B cell (primary cell): Measurements from ENCODE around the gene DYRK3. TPM values are rescaled to one million over a fixed set of nuclear protein-coding genes. Genes with fewer than 3 reads are reported as not detected.

Experiments
- ATAC-seq: fragments of 200-7000 bp; cut with Tn5 transposase; one replicate; pipeline ENCODE4 v1.10.0; 2021; ENCODE audit warnings: low read depth, mild to moderate bottlenecking, moderate number of reproducible peaks, moderate library complexity
- CTCF ChIA-PET: fragments of 350-600 bp; sonication (Branson Sonifier 250); formaldehyde crosslinking; loops from one replicate; lab custom pipeline; 2021; ENCODE audit warnings: antibody characterized with exemption, inconsistent platforms; lab: Charles Lee
- POLR2A ChIA-PET: fragments of 350-600 bp; sonication (Branson Sonifier 250); formaldehyde crosslinking; loops from one replicate; lab custom pipeline; 2021; ENCODE audit warnings: antibody characterized with exemption; lab: Charles Lee
- DNase-seq: peaks from one replicate; pipeline ENCODE4 v3.0.0; 2013
- H2AFZ ChIP-seq: 2 replicates; pipeline ENCODE4 v1.6.1; 2012; ENCODE audit warnings: mild to moderate bottlenecking, low read depth, low read length; ENCODE audit not compliant: insufficient read depth, poor library complexity, severe bottlenecking
- H3K27ac ChIP-seq, 2 donors: 1 replicate in 1 of 2; 2 replicates in 1 of 2; pipeline ENCODE4 v1.5.1; 2012 to 2013; ENCODE audit warnings: low read length in 2 of 2, mild to moderate bottlenecking in 2 of 2, moderate library complexity in 1 of 2
- H3K27me3 ChIP-seq, 4 experiments: fragments of 200-600 bp in 1 of 4; sonication (generic) in 1 of 4; replicated peaks in 1 of 4; 1 replicate in 2 of 4; 2 replicates in 2 of 4; pipeline versions ENCODE4 v1.6.1 to v1.7.0; 2013 to 2016; ENCODE audit warnings: low read length in 3 of 4, mild to moderate bottlenecking in 2 of 4, mixed read lengths in 1 of 4, moderate library complexity in 1 of 4; ENCODE audit not compliant: insufficient read depth in 4 of 4, control insufficient read depth in 3 of 4; ENCODE audit errors: control extremely low read depth in 1 of 4
- H3K36me3 ChIP-seq, 2 experiments: replicated peaks in 1 of 2; 1 replicate in 1 of 2; 2 replicates in 1 of 2; pipeline versions ENCODE4 v1.6.1 to v1.7.1; 2013; ENCODE audit warnings: low read length in 1 of 2; ENCODE audit not compliant: insufficient read depth in 2 of 2, control insufficient read depth in 1 of 2; ENCODE audit errors: control extremely low read depth in 1 of 2, extremely low read depth in 1 of 2
- H3K4me1 ChIP-seq, 2 donors: fragments of 200-600 bp in 1 of 2; sonication (generic) in 1 of 2; 1 replicate in 1 of 2; 2 replicates in 1 of 2; pipeline versions ENCODE4 v1.5.1 to v1.6.1; 2013 to 2017; ENCODE audit warnings: low read length in 2 of 2; ENCODE audit not compliant: control insufficient read depth in 2 of 2, insufficient read depth in 2 of 2
- H3K4me2 ChIP-seq: replicated peaks from 2 replicates; pipeline ENCODE3; 2012; ENCODE audit warnings: mild to moderate bottlenecking, low read depth, low read length; ENCODE audit not compliant: poor library complexity, severe bottlenecking
- H3K4me3 ChIP-seq, 5 experiments: fragments of 200-600 bp in 1 of 5; sonication (generic) in 1 of 5; 1 replicate in 3 of 5; 2 replicates in 2 of 5; pipeline versions ENCODE4 v1.5.1 to v1.7.0; 2011 to 2016; ENCODE audit warnings: low read length in 4 of 5, mild to moderate bottlenecking in 4 of 5, low read depth in 2 of 5, control low read depth in 1 of 5, moderate library complexity in 1 of 5; ENCODE audit not compliant: insufficient read depth in 1 of 5; ENCODE audit errors: control extremely low read depth in 1 of 5, extremely low read depth in 1 of 5
- H3K79me2 ChIP-seq: fragments of 200-600 bp; sonication (generic); one replicate; pipeline ENCODE4 v1.6.0; 2016; ENCODE audit warnings: low read length; ENCODE audit not compliant: control insufficient read depth, insufficient read depth
- H3K9ac ChIP-seq: fragments of 200-600 bp; sonication (generic); 2 replicates; pipeline ENCODE4 v1.6.1; 2017; ENCODE audit warnings: mild to moderate bottlenecking, low read length, moderate library complexity
- H3K9me3 ChIP-seq, 3 donors: one replicate each; pipeline versions ENCODE4 v1.6.1 to v1.7.1; 2013; ENCODE audit warnings: low read length in 2 of 3; ENCODE audit not compliant: control insufficient read depth in 2 of 3, insufficient read depth in 1 of 3; ENCODE audit errors: control extremely low read depth in 1 of 3
- H4K20me1 ChIP-seq: 2 replicates; pipeline ENCODE4 v1.6.0; 2012; ENCODE audit warnings: mild to moderate bottlenecking, low read length; ENCODE audit not compliant: insufficient read depth, control insufficient read depth, poor library complexity, severe bottlenecking
- H3K27ac Mint-ChIP-seq: one replicate; pipeline ENCODE4 v1.8.0; 2021; ENCODE audit warnings: mixed read lengths
- H3K27me3 Mint-ChIP-seq: one replicate; pipeline ENCODE4 v1.8.0; 2021; ENCODE audit warnings: mixed read lengths
- H3K4me1 Mint-ChIP-seq: one replicate; pipeline ENCODE4 v1.8.0; 2021; ENCODE audit warnings: mixed read lengths
- H3K4me3 Mint-ChIP-seq: one replicate; pipeline ENCODE4 v1.8.0; 2021; ENCODE audit warnings: mixed read lengths
- H3K9me3 Mint-ChIP-seq: one replicate; pipeline ENCODE4 v1.8.0; 2022; ENCODE audit warnings: mixed read lengths; ENCODE audit not compliant: insufficient read depth
- CTCF ChIP-seq: fragments of 200-600 bp; IDR thresholded peaks from one replicate; pipeline ENCODE4 v1.8.0; 2022; ENCODE audit warnings: antibody characterized with exemption, mild to moderate bottlenecking
- EZH2 ChIP-seq: IDR thresholded peaks from 2 replicates; pipeline ENCODE4 v1.6.1; 2012; ENCODE audit warnings: borderline replicate concordance, low read depth, mild to moderate bottlenecking, moderate library complexity, low read length; ENCODE audit not compliant: insufficient read depth, poor library complexity, severe bottlenecking
- WGBS: methylation state at CpG from one replicate; pipeline ENCODE4 v1.1.5; 2013; ENCODE audit warnings: missing lambda C conversion rate; ENCODE audit not compliant: insufficient coverage; 5-methylcytosine and 5-hydroxymethylcytosine counted together
- intact Hi-C: fragments of 100-400 bp; cut with micrococcal nuclease; formaldehyde crosslinking; loops from one replicate; pipeline ENCODE4 v1.10.0; 2022
- polyA plus RNA-seq: library from polyadenylated mRNA; depleted of rRNA; stranded (reverse); fragments of >200 nt; gene quantifications from 2 replicates; pipeline ENCODE4 v1.2.3, GENCODE V29; 2012
- total RNA-seq, 2 donors: library from RNA; stranded (reverse); fragments of 120-200 nt in 1 of 2; gene quantifications; 1 replicate in 1 of 2; 2 replicates in 1 of 2; pipeline versions ENCODE4 v1.2.3 to v1.2.4, GENCODE V29; 2013 to 2022

DYRK3 gene
- total and polyA plus RNA-seq, 2 donors (not counting 1 experiment from before 2014, with no cell fraction given): 0.30 TPM; not detected in 1

GRCh38 chr1:206661161-206661820 is 26.0 kb downstream of the DYRK3 start:
- Histone ChIP-seq H3K4me1 (peaks cover 27 to 31% of the 10 kb centered on the region in 2 donors), H3K79me2 (no peaks in the 10 kb centered on the region), H3K9ac (no peak overlapping the region), H2AFZ (no peak overlapping the region), H3K4me3 (no peak overlapping the region), H3K27me3 (peaks cover 0 to 51% (median 18%) of the 10 kb centered on the region in 4 experiments), H3K36me3 (no peaks in the 10 kb centered on the region), H3K4me2 (no peak overlapping the region), H4K20me1 (no peaks in the 10 kb centered on the region), H3K27ac (no peak overlapping the region), H3K9me3 (no peaks in the 10 kb centered on the region)
- ChIA-PET CTCF (interaction anchor here (0.6 to 18.6 kb wide), 14 partner anchors 10 to 380 kb away, joined by 3 to 215 read pairs (median 27); partner anchors contain the start of genes DYRK3 and EIF2D), POLR2A (interaction anchor here (0.7 to 0.8 kb wide), 2 partner anchors 39 to 62 kb away, joined by 4 to 7 read pairs; no protein-coding TSS in a partner anchor)
- intact Hi-C loops: no loop called here
- no peak for ATAC-seq
- Mint-ChIP-seq H3K4me3 (no peak overlapping the region), H3K27ac (no peak overlapping the region), H3K27me3 (peaks cover 46% of the 10 kb centered on the region), H3K4me1 (peaks cover 39% of the 10 kb centered on the region), H3K9me3 (no peaks in the 10 kb centered on the region)
- TF ChIP-seq CTCF (no peak), EZH2 (no peak)
- no peak for DNase-seq
- 100% methylated on average over 8 of the region's 11 CpGs for WGBS

- ChIA-PET POLR2A (interaction anchor here (0.8 to 1.1 kb wide), 2 partner anchors 38 to 50 kb away, joined by 4 to 5 read pairs; partner anchors contain the start of gene EIF2D), CTCF (interaction anchor here (0.6 to 18.6 kb wide), 44 partner anchors 11 to 319 kb away, joined by 3 to 215 read pairs (median 8); partner anchors contain the start of genes DYRK3, EIF2D, IKBKE and IL10)
- no peak overlapping the region for H3K4me2 ChIP-seq
- TF ChIP-seq CTCF (no peak), EZH2 (no peak)
- Mint-ChIP-seq H3K9me3 (no peaks in the 10 kb centered on the region), H3K4me3 (no peak overlapping the region), H3K27me3 (peaks cover 39% of the 10 kb centered on the region), H3K4me1 (peaks cover 37% of the 10 kb centered on the region), H3K27ac (no peak overlapping the region)
- intact Hi-C loops: no loop called here
- H3K36me3 ChIP-seq: no peaks in the 10 kb centered on the region
- H3K27me3 ChIP-seq: peaks cover 0 to 51% (median 16%) of the 10 kb centered on the region in 4 experiments
- 70% methylated on average over 1 of the region's 3 CpGs for whole genome bisulfite sequencing
- peaks cover 23 to 29% of the 10 kb centered on the region in 2 donors for H3K4me1 ChIP-seq
- no peaks in the 10 kb centered on the region for H3K9me3 ChIP-seq
- no peak for ATAC-seq
- H3K9ac ChIP-seq: no peak overlapping the region
- H4K20me1 ChIP-seq: no peaks in the 10 kb centered on the region
- no peak overlapping the region for H3K27ac ChIP-seq
- no peak overlapping the region for H3K4me3 ChIP-seq
- no peak overlapping the region for H2AFZ ChIP-seq
- DNase-seq: no peak
- H3K79me2 ChIP-seq: no peaks in the 10 kb centered on the region
These were observed 27.2 kb downstream of the DYRK3 start for GRCh38 chr1:206662396-206663092.
